HG03354 (cell line): ENCODE results near the gene MFSD2B.
"Not testable (repeated sequence)": the region's sequence is repeated elsewhere in the genome, so short reads cannot be mapped to it uniquely, and the experiment has no call there.

ENCODE experiments used
- ATAC-seq: cut with Tn5 transposase; IDR thresholded peaks from one replicate; pipeline ENCODE4 v1.9.1; 2021; ENCODE audit warnings: mild to moderate bottlenecking; ENCODE audit not compliant: unreplicated experiment, poor library complexity, severe bottlenecking

MFSD2B gene

DNA sequence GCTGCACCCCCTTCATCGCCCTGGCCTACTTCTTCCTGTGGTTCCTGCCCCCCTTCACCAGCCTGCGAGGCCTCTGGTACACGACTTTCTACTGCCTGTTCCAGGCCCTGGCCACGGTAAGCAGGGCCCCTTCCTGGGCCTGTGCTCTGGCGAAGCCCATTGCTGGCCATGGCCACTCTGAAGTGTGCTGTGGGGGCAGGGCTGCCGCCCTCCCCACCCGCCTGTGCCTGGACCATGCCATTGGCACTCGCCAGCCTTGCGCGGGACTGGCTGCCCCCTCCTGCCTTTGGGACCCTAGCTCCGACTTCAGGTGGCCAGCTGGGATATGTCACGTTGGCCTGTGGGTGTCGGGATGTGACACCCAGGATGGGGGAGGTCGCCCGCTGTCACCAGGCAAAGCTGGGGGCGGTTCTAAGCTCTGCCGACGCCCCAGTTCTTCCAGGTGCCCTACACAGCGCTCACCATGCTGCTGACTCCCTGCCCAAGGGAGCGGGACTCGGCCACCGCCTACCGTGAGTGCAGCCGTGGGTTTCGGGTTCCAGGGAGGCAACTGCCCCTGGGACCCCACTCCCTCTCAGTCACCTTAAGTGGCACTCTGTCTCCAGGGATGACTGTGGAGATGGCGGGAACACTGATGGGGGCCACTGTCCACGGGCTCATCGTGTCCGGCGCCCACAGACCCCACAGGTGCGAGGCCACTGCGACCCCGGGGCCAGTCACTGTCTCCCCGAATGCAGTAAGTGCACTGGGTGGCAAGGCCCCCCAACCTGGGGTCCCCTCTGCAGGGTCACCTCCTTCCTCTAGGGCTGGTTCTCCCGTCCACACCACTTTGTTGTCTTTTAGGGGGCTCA is 7.2 kb downstream of the MFSD2B start:
- no peak for ATAC-seq

GRCh38 chr2:24017711-24018110 is 7.8 kb downstream of the MFSD2B start:
- ATAC-seq: no peak

DNA sequence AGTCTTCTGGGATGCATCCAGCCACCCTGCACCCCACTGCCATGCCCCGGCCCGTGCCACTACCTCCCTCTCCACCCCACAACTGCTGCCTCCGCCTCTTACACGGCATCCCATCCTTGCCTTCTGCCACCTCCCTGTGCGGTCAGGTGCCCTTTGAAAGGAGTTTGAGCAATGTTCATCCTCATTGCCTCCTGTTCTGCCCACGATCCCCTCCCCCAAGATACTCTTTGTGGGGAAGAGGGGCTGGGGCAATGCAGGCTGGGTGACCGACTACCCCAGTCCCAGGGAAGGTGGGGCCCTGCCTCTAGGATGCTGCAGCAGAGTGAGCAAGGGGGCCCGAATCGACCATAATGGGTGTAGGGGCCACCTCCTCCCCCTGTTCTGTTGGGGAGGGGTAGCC is 8.4 kb downstream of the MFSD2B start:
- no peak for ATAC-seq

- no peak for ATAC-seq
These were observed 9.8 kb downstream of the MFSD2B start for GRCh38 chr2:24019729-24020128.

GRCh38 chr2:24020244-24020643 is 10.4 kb downstream of the MFSD2B start:
- no peak for ATAC-seq

GRCh38 chr2:24021122-24021998 is 11.5 kb downstream of the MFSD2B start:
- no peak for ATAC-seq

DNA sequence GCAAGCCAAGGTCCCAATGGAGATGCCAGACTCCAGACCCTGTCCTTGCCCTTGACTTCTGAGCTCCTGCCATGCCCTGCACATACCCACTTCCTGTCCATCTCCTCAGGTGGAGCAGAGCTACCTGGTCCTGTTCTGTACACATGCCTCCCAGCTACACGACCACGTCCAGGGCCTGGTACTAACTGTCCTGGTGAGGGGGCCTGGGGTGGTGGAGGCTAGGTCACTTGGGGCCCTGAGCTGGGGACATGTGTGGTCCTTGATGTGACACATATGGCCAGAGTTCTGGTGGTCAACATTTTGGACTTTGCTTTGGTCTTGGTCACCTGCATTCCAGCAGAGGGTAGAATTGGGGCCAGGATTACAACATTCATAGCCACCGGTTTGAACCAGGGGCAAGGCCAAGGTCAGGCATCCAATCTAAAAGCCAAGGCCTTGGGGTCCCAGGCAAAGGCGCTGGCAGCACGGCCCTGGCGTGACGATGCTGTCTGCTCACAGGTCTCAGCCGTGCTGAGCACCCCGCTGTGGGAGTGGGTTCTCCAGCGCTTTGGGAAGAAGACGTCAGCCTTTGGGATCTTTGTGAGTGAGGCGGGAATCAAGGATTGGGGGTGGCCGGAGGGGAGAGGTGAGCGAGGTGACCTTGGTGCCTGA is 12.6 kb downstream of the MFSD2B start:
- no peak for ATAC-seq

DNA sequence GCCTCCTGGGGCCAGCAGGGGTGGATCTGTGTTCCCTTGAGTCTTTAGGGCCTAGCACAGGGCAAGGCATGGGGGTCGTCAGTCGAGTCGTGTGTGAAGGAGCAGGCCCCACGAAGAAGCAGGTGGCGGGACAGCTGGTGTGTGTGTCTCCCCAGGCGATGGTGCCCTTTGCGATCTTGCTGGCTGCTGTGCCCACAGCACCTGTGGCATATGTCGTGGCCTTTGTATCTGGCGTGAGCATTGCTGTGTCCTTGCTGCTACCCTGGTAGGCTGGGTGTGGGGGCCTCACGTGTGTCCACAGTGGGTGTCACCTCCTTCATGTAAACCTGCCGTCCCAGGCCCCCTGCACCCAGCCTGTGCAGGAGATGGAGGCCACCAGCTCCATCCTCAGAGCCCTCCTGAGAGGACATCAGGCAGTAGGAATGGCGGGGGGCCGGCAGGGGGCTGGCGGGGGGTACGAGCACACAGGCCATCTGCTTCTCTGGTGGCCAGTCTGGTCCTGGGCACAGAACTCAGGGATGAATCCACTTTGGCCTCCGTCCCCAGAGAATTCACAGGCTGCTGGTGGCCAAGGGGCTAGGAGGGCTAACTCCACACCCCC is 13.2 kb downstream of the MFSD2B start:
- ATAC-seq: no peak

DNA sequence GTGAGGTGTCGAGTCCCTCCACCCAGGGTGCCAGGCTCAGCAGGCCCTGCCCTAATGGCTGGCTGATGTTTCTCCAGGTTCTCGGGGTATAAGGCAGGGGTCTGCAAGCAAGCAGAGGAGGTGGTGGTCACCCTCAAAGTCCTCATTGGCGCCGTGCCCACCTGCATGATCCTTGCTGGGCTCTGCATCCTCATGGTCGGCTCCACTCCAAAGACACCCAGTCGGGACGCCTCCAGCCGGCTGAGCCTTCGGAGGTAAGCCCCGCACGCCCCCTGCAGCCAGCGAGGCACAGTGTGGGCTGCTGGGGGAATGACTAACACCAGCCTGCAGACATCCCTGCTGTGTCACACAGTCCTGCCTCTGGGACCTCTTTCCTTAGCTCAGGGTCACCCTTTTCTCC is 14.1 kb downstream of the MFSD2B start:
- no peak for ATAC-seq

DNA sequence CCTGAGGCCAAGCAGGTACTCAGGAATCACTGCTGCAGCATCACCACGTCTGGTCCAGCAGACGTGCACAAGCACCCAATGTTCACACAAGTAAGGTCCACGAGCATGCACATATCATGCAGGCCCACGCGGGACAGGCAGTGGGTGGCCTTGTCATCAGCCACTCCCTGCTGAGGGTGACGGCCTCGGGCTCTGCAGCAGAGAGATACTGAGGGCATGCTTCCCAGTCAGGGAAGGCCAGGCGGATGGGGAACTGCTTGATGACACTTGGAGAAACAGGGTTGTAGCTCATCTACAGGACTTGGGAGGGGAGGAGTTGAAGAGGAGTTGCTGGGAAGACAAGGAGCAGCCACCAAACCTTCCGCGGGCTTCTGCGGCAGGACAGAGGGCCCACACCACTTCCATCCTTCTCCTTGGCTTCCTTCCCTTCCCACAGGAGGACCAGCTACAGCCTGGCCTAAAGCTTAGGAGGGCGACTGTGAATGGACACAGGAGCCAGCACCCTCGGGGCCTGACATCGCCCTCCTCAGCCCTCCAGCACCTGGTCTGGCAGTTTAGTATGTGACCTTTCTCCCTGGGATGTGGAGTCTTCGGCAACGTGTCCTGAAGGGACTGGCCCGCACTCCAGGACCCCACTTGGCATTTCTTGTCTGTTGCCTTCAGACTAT is 15.2 kb downstream of the MFSD2B start:
- ATAC-seq: no peak

DNA sequence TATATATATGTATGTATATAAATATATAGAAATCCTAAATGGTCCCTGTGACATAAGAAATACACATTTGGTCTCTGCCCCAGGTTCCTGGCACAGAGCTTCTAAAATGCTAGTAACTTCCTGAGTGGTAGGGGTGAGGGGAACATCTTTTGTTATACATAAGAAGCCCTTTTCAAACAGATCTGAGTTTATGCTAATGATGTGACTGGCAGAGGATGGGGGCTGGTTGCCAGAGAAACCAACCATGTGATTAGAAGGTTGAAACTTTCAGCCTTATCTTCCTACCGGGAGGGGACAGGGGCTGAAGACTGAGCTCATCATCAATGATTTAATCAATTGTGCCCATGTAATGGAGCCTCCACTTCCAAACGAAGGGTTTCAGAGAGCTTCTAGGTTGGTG is 16.3 kb downstream of the MFSD2B start:
- ATAC-seq: no peak

DNA sequence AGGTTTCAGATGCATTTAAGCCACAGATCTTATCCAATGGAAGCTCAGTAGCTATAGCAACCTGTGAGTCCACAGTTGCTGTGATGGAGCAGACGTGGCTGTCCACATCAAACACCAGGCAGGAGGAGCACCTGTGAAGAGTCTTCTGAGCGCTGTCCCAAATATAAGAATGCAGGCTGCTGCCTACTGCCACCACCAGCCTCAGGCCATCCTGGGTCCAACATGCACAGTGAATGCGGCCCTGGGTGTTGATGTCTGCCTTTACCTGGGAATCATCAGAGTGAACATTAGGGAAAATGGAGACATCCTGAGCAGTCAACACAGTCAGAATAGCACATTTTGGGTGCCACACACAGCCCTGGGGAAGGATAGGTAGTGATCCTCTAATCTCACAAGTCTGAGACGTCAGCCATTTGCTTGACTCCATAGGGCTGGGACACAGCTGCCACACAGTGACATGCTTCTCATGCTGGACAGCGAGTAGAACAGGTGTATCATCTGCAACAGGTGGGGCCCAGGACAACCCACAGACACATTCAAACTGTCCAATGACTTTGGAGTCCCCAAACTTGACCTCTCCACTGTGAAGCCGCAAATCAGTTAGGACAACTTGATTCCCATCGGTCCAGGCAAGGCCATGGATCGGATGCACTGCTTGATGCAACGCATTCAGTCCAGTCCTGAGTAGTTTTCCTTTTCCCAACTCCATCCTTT is 29.1 kb downstream of the MFSD2B start:
- no peak for ATAC-seq

GRCh38 chr2:24040511-24040910 is 30.6 kb downstream of the MFSD2B start:
- no peak for ATAC-seq

GRCh38 chr2:24043133-24043532 is 33.2 kb downstream of the MFSD2B start:
- ATAC-seq: not testable (repeated sequence)

DNA sequence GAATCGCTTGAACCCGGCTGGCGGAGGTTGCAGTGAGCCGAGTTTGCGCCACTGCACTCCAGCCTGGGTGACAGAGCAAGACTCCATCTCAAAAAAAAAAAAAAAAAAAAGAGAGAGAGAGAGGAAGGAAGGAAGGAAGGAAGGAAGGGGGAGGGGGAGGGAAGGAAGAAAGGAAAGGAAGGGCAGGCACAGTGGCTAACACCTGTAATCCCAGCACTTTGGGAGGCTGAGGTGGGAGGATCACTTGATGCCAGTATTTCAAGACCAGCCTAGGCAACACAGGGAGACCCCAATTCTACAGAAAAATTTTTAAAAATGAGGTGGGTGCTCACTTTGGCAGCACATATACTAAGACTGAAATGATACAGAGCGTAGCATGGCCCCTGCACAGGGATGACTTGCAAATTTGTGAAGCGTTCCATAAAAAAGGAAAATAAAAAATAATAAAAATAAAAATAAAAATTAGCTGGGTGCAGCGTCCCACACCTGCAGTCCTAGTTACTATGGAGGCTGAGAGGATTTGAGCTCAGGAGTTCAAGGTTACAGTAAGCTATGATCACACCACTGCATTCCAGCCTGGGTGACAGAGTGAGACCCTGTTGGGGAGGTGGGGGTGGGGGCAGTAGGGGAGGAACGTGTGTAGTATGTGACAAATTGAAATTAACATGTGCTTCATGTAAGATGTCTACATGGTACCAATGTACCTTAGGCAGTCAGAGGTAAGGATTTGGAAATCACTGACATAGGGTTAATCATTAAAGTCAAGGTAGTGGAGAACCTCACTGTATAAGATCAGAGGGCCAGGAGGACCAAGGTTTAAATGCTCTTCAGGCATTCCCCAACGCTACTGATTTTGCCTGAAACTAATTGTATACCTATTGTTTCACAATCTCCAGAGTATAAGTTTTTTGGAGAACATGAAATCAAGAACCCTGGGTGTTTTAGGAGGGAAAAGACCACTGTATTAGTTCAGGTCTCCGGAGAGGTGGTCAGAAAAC is 35.9 kb downstream of the MFSD2B start:
- no peak for ATAC-seq

DNA sequence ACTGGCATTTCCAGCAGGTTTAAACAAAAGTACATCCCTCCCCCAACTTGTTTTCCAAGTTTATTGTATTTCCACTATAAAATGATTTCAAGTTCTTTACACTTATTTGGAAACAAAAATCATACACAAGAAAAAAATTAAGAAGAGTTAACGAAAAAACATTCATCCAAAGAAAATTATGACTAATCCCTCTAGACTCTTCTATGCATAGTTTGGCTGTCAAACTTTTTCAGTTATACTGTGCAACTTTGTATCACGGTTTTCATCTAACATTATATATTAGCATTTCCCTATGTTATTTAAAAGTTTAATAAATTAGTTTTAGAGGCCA is 36.7 kb downstream of the MFSD2B start:
- no peak for ATAC-seq

DNA sequence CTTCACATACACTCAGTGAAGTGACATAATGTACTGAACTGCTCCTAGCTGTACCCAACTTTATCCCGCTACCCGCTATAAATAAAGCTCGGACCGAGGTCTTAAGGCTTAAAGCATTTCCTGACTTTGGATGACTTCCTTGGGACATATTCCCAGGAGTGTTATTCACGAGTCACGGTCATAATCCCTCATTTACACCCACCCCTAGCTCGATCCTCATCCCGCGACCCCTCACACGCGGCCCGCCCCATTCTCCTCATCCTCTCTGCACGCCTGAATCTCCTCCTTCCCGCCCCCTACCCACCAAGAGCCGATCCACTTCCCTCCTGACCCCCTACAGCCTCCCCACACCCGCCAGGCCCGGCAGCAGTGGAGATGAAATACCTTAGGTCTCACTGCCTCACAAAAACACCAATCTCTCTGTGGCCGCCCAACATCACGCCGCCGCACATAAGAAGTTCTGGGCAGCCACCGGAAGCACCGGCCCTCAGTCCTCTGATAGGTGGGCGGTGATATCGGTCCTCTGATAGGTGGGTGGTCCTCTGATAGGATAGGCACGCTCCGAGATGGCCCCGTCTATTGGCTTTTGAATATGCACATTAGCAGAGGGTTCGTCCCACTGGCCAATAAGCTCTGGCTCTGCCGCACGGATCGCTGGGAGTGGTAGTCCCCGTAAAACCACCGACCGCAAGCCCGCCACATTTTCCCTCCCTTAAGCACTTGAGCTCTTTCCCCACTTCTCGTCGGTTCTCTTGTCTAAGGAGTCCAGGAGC is 37.2 kb downstream of the MFSD2B start, which contains the start of gene WDCP:
Gene WDCP, minus strand, starts transcription at position 462 of the 773 bp plus-strand sequence. CDS start 7,897 bp downstream, outside the sequence.
- peak; percentile 100 for ATAC-seq
